Measurements from ENCODE around the gene GPM6B.
A peak's percentile ranks its signal among the peaks of the same experiment; 100 is the strongest.
"Not testable (repeated sequence)": the region's sequence is repeated elsewhere in the genome, so short reads cannot be mapped to it uniquely, and the experiment has no call there.

The GPM6B gene

DNA sequence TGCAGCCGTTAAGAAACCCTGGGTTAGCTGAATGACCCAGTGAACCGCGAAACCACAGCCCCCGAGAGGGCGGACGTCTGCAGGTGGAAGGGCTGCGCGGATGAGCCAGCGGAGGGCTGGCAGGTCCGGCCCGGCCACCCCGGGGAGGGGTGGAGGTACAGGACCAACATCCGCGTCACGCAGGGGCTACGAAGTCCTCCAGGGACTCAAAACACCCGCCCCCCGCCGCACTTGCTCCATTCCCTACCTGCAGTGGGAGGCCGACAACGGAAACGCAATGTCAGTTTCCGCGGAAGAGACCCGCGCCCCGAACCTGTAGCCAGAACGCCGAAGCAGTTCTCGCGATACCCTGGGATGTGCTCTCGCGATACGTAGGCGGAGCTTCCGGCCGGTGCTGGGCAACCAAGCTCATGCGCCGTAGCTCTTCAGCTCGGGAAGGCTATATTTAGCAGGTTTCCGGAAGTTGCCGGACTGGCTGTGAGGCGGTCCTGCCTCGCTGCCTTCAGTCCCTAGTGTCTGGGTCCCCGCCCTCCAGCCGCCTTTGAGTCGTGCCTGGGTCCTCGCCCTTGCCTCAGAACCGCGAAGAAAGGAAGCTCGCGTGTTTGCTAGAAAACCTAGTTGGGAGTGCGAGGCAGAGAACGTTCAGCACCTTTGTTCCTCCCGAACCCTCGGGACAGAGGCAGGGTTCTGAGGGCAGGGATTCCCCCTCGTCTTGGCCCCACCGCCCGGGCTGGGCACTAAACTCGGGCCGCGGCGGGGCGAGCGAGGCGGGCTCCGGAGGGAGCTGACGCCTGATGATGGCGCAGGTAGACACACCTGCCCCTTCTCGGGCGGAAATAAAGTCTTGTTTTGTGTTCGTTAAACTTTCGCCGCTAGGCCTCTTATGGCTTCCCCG, 82.4 kb downstream of the GPM6B start, which contains the start of the genes OFD1 and TRAPPC2:
TSS of gene OFD1 (plus strand) at position 471 of the 895 bp plus-strand sequence. CDS start at position 795, 324 bp downstream.
TSS of gene TRAPPC2 (minus strand) at position 343 of the 895 bp plus-strand sequence. CDS start 14,657 bp downstream, outside the sequence.
- intact Hi-C loops (cut with DNase I): loop anchor here (5.0 kb wide), 1 partner anchor 47 kb away; the partner anchor contains the start of gene RAB9A
- DNase-seq: peak; percentile 81 to 98 (median 84)

GRCh38 chrX:13733506-13733905, 83.4 kb downstream of the GPM6B start:
- intact Hi-C loops (cut with DNase I): loop anchor here (5.0 kb wide), 1 partner anchor 46 kb away; the partner anchor contains the start of gene RAB9A

DNA sequence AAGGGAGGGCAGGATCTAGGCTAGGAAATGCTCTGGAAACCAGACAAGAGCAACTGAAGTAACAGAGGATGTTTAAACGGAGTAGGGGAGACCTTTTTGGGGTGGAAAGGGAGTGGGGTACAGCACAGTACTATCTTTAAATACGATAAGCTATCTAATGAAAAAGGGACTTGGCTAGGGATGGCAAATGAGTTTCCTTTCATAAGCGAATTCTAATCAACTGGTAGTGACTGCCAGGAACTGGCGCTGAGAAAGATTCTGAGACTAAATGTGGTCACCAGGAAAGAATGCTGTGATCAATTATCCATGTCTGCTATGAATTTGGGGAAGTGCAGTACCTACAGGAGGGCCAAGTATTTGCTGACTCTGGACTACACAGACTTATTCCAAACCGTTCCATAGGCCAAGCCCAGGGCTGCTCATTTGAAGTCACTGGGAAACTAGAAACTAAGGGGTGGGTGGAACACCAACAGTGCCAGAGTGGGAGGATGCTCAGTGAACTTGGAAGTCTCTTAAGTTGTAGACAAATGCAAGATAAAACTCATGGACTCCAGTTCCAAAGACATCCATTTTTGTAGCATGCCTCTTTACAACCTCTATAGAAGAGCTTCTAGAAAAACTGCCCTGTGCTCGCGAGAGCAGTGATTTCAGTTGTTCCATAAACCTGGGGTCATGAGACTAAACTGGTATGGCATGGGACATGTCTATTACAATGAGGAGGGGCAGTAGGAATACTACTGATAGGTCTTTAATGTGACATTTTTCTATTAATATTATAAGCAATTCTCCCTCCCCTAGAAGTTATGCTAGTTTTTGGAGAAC, 84.4 kb downstream of the GPM6B start:
- intact Hi-C loops (cut with DNase I): loop anchor here (5.0 kb wide), 1 partner anchor 45 kb away; the partner anchor contains the start of gene RAB9A
- no peak for DNase-seq

More at GRCh38 chrX:13733506-13733905, 83.4 kb downstream of the GPM6B start:
- no peak for DNase-seq

DNA sequence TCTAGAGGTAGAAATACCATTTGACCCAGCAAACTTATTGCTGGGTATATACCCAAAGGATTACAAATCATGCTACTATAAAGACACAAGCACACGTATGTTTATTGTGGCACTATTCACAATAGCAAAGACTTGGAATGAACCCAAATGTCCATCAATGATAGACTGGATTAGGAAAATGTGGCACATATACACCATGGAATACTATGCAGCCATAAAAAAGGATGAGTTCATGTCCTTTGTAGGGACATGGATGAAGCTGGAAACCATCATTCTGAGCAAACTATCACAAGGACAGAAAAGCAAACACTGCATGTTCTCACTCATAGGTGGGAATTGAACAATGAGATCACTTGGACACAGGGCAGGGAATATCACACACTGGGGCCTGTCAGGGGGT, 86.4 kb downstream of the GPM6B start:
- intact Hi-C loops (cut with DNase I): loop anchor here (5.0 kb wide), 1 partner anchor 43 kb away; the partner anchor contains the start of gene RAB9A
- not testable (repeated sequence) for DNase-seq

DNA sequence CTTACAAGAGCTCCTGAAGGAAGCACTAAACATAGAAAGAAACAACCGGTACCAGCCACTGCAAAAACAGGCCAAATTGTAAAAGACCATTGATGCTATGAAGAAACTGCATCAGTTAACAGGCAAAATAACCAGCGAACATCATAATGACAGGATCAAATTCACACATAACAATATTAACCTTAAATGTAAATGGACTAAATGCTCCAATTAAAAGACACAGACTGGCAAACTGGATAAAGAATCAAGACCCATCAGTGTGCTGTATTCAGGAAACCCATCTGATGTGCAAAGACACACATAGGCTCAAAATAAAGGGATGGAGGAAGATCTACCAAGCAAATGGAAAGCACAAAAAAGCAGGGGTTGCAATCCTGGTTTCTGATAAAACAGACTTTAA, 90.3 kb downstream of the GPM6B start:
- DNase-seq; intact Hi-C loops (cut with DNase I): not testable (repeated sequence)

DNA sequence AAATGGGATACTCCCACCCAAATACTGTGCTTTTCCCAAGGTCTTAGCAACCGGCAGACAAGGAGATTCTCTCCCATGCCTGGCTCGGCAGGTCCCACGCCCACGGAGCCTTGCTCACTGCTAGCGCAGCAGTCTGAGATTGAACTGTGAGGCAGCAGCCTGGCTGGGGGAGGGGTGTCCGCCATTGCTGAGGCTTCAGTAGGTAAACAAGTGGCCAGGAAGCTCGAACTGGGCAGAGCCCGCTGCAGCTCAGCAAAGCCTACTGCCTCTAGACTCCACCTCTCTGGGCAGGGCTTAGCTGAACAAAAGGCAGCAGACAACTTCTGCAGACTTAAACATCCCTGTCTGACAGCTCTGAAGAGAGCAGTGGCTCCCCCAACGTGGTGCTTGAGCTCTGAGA, 92.0 kb downstream of the GPM6B start:
- DNase-seq: peak in 8 of 10 donors; percentile 23 to 90 (median 50)
- intact Hi-C loops (cut with DNase I): not testable (repeated sequence)

GRCh38 chrX:13721819-13722519, 94.9 kb downstream of the GPM6B start:
- DNase-seq: no peak
- intact Hi-C loops (cut with DNase I): no loop called here

DNA sequence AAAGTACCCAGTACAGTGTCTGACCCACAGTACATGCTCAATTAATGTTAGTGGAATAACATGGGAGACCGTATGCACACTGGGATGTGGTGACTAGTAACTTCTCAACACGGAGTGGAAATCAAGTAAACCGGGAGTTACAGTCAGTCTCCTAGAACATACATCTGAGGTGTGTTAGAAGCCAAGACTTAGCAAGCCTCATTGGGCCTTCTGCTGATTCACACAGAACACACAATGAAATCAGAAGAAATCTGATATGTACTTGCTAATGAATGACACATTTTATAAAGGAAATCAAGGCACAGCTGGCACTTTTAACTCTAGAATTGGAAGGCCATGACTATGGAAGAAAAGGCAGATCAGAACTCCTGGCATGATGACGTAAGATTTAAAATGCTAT, 95.5 kb downstream of the GPM6B start:
- intact Hi-C loops (cut with DNase I): no loop called here
- DNase-seq: no peak
